Prostate gland (tissue), 2 donors: ENCODE measurements around the gene ANO2.

Experiments
- POLR2A ChIP-seq: fragments of 450-650 bp; IDR thresholded peaks from one replicate; pipeline ENCODE4 v1.6.1; 2016; ENCODE audit warnings: antibody characterized with exemption, mild to moderate bottlenecking
- TF ChIP-seq, protein P1 (sequence below), 4 experiments: fragments of 200-600 bp in 2 of 4; fragments of 450-650 bp in 2 of 4; sonication (generic) in 2 of 4; IDR thresholded peaks; 1 replicate in 3 of 4; 2 replicates in 1 of 4; pipeline ENCODE4 v1.5.1; 2016 to 2019; ENCODE audit warnings: antibody characterized with exemption in 4 of 4, mild to moderate bottlenecking in 2 of 4, moderate library complexity in 2 of 4

DNA sequence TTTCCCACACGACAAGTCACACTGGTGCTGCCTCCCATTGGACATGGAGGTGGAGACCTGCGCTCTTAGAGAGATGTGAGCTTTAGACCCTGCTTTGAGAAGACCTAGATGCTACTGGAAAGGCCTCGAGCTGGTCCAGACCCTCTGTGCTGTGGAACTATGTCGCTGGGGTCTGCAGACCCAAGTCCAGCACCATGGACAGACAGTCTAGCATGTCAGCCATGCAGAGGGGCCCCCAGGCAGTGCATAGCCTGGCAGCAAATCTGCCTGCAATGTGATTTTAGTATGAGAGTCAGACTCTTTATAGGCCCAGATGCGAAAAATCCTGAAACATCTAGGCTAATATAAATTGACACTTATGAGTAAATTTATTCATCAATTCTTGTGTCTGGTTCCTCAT, 371.7 kb downstream of the ANO2 start:
- TF ChIP-seq, protein P1, sequence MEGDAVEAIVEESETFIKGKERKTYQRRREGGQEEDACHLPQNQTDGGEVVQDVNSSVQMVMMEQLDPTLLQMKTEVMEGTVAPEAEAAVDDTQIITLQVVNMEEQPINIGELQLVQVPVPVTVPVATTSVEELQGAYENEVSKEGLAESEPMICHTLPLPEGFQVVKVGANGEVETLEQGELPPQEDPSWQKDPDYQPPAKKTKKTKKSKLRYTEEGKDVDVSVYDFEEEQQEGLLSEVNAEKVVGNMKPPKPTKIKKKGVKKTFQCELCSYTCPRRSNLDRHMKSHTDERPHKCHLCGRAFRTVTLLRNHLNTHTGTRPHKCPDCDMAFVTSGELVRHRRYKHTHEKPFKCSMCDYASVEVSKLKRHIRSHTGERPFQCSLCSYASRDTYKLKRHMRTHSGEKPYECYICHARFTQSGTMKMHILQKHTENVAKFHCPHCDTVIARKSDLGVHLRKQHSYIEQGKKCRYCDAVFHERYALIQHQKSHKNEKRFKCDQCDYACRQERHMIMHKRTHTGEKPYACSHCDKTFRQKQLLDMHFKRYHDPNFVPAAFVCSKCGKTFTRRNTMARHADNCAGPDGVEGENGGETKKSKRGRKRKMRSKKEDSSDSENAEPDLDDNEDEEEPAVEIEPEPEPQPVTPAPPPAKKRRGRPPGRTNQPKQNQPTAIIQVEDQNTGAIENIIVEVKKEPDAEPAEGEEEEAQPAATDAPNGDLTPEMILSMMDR (IDR thresholded peaks at IDR 0.05): no peak
- no peak for TF ChIP-seq POLR2A
